ENCODE measurements around the gene SPRN.

The SPRN gene

GRCh38 chr10:133458710-133459453, 34.5 kb upstream of the SPRN start:
- TF ChIP-seq CTCF (IDR thresholded peaks at IDR 0.05), result no peak

- no peak for TF ChIP-seq CTCF (IDR thresholded peaks at IDR 0.05)
Measured at GRCh38 chr10:133458021-133458709, 33.7 kb upstream of the SPRN start.

GRCh38 chr10:133457100-133457841, 32.8 kb upstream of the SPRN start:
- no peak for TF ChIP-seq CTCF (IDR thresholded peaks at IDR 0.05)

- TF ChIP-seq CTCF (IDR thresholded peaks at IDR 0.05), result no peak
Measured at GRCh38 chr10:133456041-133456951, 31.9 kb upstream of the SPRN start.

- no peak for TF ChIP-seq CTCF (IDR thresholded peaks at IDR 0.05)
Measured at GRCh38 chr10:133455611-133456031, 31.2 kb upstream of the SPRN start.

GRCh38 chr10:133455196-133455595, 30.8 kb upstream of the SPRN start:
- TF ChIP-seq CTCF (IDR thresholded peaks at IDR 0.05), result no peak
